ENCODE measurements around the gene GUCY1B1.
A peak's percentile ranks its signal among the peaks of the same experiment; 100 is the strongest.
"Not testable (repeated sequence)": the region's sequence is repeated elsewhere in the genome, so short reads cannot be mapped to it uniquely, and the experiment has no call there.

The GUCY1B1 gene

DNA sequence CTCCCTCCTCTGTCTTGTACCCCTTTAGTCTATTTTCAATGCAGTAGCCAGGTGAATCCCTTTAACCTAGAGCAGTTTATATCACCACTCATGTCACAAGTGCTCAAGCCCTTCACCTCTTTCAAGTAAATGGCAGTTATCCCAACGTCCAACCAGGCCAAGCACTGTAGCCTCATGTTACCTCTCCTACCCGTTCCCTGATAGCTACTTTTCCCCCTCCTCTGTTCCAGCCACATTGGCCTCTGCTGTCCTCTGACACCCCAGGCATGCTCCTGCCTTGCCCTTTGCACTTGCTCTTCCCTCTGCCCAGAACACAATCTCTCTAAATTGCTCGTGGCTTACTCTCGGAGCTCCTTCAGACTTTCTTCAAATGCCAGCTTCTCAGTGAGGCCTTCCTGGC lies 15.2 kb downstream of the GUCY1B1 start:
- H3K4me3 Mint-ChIP-seq, result no peak overlapping the region
- H3K36me3 Mint-ChIP-seq (ENCODE audit: low read depth), result no peaks in the 10 kb centered on the region
- DNase-seq (no peak), ATAC-seq (no peak)
- no peak overlapping the region for H3K27ac Mint-ChIP-seq
- H3K27me3 Mint-ChIP-seq, result peaks cover 1% of the 10 kb centered on the region
- H3K4me1 Mint-ChIP-seq, result no peaks in the 10 kb centered on the region
- no peaks in the 10 kb centered on the region for H3K9me3 Mint-ChIP-seq

DNA sequence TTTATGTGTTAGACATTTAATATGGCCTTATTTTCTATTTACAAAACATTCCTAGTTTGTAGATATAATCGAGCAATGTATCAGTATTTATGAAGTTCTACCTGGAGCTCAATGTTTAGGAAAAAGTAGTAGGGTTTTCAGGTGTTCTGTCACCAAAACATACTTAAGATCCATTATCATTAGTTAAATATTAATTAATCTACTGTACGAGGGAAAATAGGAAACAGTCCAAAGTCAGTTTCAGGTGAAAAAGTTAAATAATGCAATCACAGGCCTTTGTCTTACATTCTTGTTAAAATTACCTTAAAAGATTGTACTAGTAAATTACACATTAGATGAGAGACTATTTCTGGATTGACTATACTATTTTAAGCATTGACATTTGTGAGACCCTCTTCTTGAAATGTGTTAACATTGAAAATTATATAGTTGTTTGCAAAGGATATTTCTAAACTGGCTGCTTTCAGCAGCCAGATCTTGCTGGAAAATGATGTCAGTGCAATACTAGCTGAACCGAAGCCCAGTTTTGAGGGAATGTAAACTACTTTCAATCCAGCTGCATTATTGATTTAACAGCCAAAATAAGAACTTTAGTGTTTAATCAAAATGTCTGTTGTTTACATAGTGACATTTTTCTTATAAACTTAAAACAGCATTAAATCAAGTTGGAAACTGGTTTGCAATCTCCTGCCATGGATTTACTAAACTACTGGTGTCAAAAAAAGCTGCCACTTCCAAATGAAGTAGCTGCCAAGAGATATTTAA lies 19.3 kb downstream of the GUCY1B1 start:
- Mint-ChIP-seq H3K27ac (no peak overlapping the region), H3K36me3 (ENCODE audit: low read depth) (no peaks in the 10 kb centered on the region), H3K9me3 (no peaks in the 10 kb centered on the region), H3K4me1 (no peaks in the 10 kb centered on the region), H3K27me3 (no peaks in the 10 kb centered on the region), H3K4me3 (no peak overlapping the region)
- ATAC-seq, result no peak
- no peak for DNase-seq

DNA sequence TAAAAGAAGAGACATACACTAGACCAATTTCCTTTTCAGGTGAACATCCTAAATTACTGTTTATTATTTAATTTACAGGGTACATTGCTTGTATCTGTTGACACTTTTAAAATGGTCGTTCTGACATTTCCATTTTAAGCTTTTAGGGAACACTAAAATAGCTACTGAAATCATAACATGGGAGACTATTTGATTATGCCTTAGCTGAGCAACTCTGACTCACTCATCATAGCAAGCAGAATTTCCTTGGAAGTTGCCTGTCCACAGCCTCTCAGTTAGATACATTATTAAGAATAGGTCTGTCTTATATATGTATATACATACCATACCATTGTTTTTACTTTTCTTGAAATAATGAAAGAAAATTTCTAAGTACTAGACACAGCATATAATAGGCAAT lies 22.0 kb downstream of the GUCY1B1 start:
- no peak for DNase-seq
- Mint-ChIP-seq H3K27ac (no peak overlapping the region), H3K4me3 (no peak overlapping the region), H3K36me3 (ENCODE audit: low read depth) (no peaks in the 10 kb centered on the region), H3K4me1 (no peaks in the 10 kb centered on the region), H3K27me3 (no peaks in the 10 kb centered on the region), H3K9me3 (no peaks in the 10 kb centered on the region)
- no peak for ATAC-seq

DNA sequence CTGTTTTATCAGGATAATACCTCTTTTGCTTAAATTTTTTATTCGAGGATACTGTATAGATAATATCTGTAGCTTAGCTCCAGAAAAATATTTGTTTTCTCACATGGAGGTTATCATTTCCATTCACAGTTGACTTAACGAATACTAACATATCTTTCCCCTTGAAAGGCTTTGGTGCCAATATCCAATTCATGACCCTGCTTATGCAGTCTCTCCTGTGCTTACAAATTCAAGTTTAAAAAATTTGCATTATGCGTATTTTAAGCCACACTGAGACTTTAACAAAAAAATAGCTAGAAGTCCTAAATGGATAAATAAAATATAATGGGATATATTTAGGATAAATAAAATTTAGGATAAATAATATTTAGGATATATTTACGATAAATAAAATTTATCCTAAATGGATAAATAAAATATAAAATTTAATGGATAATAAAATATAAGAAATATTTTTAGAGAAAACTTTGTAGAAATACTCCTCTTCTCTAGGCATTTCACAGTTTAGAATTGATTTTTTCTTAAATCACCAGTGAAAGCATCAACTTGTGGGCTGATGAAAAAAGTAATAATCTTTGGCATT lies 22.5 kb downstream of the GUCY1B1 start:
- H3K9me3 Mint-ChIP-seq, result no peaks in the 10 kb centered on the region
- H3K4me1 Mint-ChIP-seq, result no peaks in the 10 kb centered on the region
- DNase-seq, result no peak
- H3K27ac Mint-ChIP-seq, result no peak overlapping the region
- no peak for ATAC-seq
- H3K27me3 Mint-ChIP-seq, result no peaks in the 10 kb centered on the region
- H3K4me3 Mint-ChIP-seq, result no peak overlapping the region
- no peaks in the 10 kb centered on the region for H3K36me3 Mint-ChIP-seq (ENCODE audit: low read depth)

DNA sequence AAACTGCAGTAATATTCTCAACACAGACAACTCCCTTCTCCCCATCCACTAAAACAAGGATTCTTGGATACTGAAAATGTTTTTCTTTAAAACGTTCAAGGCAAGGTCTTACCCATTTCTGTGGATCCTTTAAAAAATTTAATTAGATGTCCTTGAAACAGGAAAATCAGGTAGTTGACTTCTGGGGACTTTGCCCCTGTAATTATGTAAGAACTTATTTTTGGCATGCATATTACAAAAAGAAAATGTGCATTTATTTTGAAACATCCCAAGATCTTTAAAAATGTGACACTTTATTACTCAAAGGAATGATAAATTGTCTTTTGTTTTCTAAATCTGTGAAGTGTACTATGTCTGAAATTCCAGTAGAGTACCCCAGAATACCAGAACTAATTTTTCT lies 25.8 kb downstream of the GUCY1B1 start:
- H3K27ac Mint-ChIP-seq, result no peak overlapping the region
- ATAC-seq (no peak), DNase-seq (no peak)
- no peak overlapping the region for H3K4me3 Mint-ChIP-seq
- H3K9me3 Mint-ChIP-seq, result no peaks in the 10 kb centered on the region
- H3K36me3 Mint-ChIP-seq (ENCODE audit: low read depth), result no peaks in the 10 kb centered on the region
- H3K4me1 Mint-ChIP-seq, result no peaks in the 10 kb centered on the region
- peaks cover 2% of the 10 kb centered on the region for H3K27me3 Mint-ChIP-seq

- Mint-ChIP-seq H3K4me1 (no peaks in the 10 kb centered on the region), H3K36me3 (ENCODE audit: low read depth) (no peaks in the 10 kb centered on the region), H3K4me3 (no peak overlapping the region), H3K9me3 (no peaks in the 10 kb centered on the region), H3K27ac (no peak overlapping the region), H3K27me3 (peaks cover 2% of the 10 kb centered on the region)
- ATAC-seq, result no peak
- no peak for DNase-seq
Observed at GRCh38 chr4:155785828-155786227, 27.0 kb downstream of the GUCY1B1 start.

- ATAC-seq (peak; percentile 71), DNase-seq (no peak)
- no peak overlapping the region for H3K4me3 Mint-ChIP-seq
- no peaks in the 10 kb centered on the region for H3K36me3 Mint-ChIP-seq (ENCODE audit: low read depth)
- no peaks in the 10 kb centered on the region for H3K9me3 Mint-ChIP-seq
- no peaks in the 10 kb centered on the region for H3K4me1 Mint-ChIP-seq
- peaks cover 2% of the 10 kb centered on the region for H3K27me3 Mint-ChIP-seq
- H3K27ac Mint-ChIP-seq, result no peak overlapping the region
Observed at GRCh38 chr4:155787113-155787710, 28.4 kb downstream of the GUCY1B1 start.

DNA sequence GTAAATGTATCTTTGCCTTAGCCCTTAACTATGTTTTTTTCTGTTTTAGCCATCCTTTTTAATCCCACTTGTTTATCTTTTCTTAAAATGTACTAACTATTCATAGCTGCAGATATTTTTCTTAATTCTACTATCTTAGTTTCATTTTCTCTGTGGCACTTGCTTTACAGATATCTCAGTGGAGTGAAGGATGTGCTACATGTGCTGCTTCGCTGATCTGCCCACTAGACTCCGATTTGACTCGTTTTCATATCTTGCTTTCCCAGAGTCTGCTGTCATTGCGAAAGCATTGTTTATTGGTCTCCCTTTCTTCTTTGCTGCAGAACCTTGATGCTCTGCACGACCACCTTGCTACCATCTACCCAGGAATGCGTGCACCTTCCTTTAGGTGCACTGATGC lies 30.6 kb downstream of the GUCY1B1 start:
- no peak overlapping the region for H3K27ac Mint-ChIP-seq
- H3K36me3 Mint-ChIP-seq (ENCODE audit: low read depth), result no peaks in the 10 kb centered on the region
- H3K27me3 Mint-ChIP-seq, result peaks cover 2% of the 10 kb centered on the region
- H3K9me3 Mint-ChIP-seq, result no peaks in the 10 kb centered on the region
- DNase-seq, result no peak
- no peak for ATAC-seq
- H3K4me1 Mint-ChIP-seq, result no peaks in the 10 kb centered on the region
- H3K4me3 Mint-ChIP-seq, result no peak overlapping the region

DNA sequence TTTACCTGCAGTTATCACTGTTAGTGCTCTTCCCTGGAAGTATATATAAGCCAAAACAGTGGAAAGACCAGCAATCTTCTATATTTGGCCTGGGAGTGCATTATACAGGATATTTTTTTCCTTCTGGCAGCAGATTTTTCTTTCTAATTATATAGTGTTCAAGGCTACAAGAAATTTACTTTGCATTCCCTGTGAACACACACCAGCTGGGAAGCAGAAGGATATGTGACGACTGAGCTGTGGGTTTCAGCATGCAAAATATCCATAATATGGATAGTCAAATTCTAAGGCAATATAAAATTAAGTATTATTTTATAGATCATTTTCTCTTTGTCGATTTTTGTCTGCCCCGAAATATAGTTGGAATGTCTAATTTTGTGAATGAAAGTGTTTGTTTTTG lies 31.2 kb downstream of the GUCY1B1 start:
- Mint-ChIP-seq H3K9me3 (no peaks in the 10 kb centered on the region), H3K4me1 (no peaks in the 10 kb centered on the region), H3K27ac (no peak overlapping the region), H3K36me3 (ENCODE audit: low read depth) (no peaks in the 10 kb centered on the region), H3K4me3 (no peak overlapping the region), H3K27me3 (peaks cover 2% of the 10 kb centered on the region)
- no peak for DNase-seq
- no peak for ATAC-seq

- Mint-ChIP-seq H3K9me3 (no peaks in the 10 kb centered on the region), H3K27me3 (no peaks in the 10 kb centered on the region), H3K4me3 (no peak overlapping the region), H3K36me3 (ENCODE audit: low read depth) (no peaks in the 10 kb centered on the region), H3K27ac (no peak overlapping the region), H3K4me1 (peaks cover 4% of the 10 kb centered on the region)
- ATAC-seq (no peak), DNase-seq (no peak)
Observed at GRCh38 chr4:155794589-155795236, 35.9 kb downstream of the GUCY1B1 start.

- H3K4me3 Mint-ChIP-seq, result no peak overlapping the region
- ATAC-seq (peak; percentile 36), DNase-seq (no peak)
- H3K36me3 Mint-ChIP-seq (ENCODE audit: low read depth), result no peaks in the 10 kb centered on the region
- H3K27me3 Mint-ChIP-seq, result no peaks in the 10 kb centered on the region
- H3K9me3 Mint-ChIP-seq, result no peaks in the 10 kb centered on the region
- no peak overlapping the region for H3K27ac Mint-ChIP-seq
- peaks cover 4% of the 10 kb centered on the region for H3K4me1 Mint-ChIP-seq
Observed at GRCh38 chr4:155795991-155796390, 37.2 kb downstream of the GUCY1B1 start.

DNA sequence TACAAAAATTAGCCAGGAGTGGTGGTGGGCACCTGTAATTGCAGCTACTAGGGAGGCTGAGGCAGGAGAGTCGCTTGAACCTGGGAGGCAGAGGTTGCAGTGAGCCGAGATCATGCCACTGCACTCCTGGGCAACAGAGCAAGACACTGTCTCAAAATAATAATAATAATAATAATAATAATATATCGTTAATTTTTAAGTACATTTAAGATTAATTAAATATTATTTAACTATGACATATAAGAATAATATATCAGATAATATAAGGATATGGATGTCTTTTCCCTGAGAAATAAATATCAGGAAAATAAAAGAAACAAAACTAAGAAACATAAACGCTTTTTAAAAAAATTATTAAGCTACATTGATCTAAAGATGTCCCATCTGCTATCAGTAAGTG lies 38.8 kb downstream of the GUCY1B1 start:
- H3K27me3 Mint-ChIP-seq; ATAC-seq; H3K4me1 Mint-ChIP-seq; H3K9me3 Mint-ChIP-seq; H3K27ac Mint-ChIP-seq; DNase-seq; H3K36me3 Mint-ChIP-seq (ENCODE audit: low read depth); H3K4me3 Mint-ChIP-seq: not testable (repeated sequence)

- no peak for DNase-seq
- no peak overlapping the region for H3K27ac Mint-ChIP-seq
- ATAC-seq, result no peak
- H3K27me3 Mint-ChIP-seq, result no peaks in the 10 kb centered on the region
- H3K9me3 Mint-ChIP-seq, result no peaks in the 10 kb centered on the region
- H3K4me3 Mint-ChIP-seq, result no peak overlapping the region
- H3K4me1 Mint-ChIP-seq, result peaks cover 4% of the 10 kb centered on the region
- no peaks in the 10 kb centered on the region for H3K36me3 Mint-ChIP-seq (ENCODE audit: low read depth)
Observed at GRCh38 chr4:155799116-155799793, 40.4 kb downstream of the GUCY1B1 start.

- Mint-ChIP-seq H3K27ac (no peak overlapping the region), H3K4me1 (peaks cover 4% of the 10 kb centered on the region), H3K36me3 (ENCODE audit: low read depth) (no peaks in the 10 kb centered on the region), H3K9me3 (no peaks in the 10 kb centered on the region), H3K27me3 (no peaks in the 10 kb centered on the region), H3K4me3 (no peak overlapping the region)
- ATAC-seq (no peak), DNase-seq (no peak)
Observed at GRCh38 chr4:155799794-155800123, 40.9 kb downstream of the GUCY1B1 start.
